CD14-positive monocyte (primary cell): ENCODE data around the gene ANKRD33. TPM values are rescaled to one million over a fixed set of nuclear protein-coding genes. Genes with fewer than 3 reads are reported as not detected.

ENCODE experiments used
- DNase-seq, 3 donors: peaks; one replicate each; pipeline ENCODE4 v3.0.0-alpha.2; 2011 to 2022
- H2AFZ ChIP-seq: 2 replicates; pipeline ENCODE4 v1.6.0; 2012; ENCODE audit warnings: mild to moderate bottlenecking, low read depth, low read length, inconsistent platforms; ENCODE audit not compliant: insufficient read depth, poor library complexity, severe bottlenecking
- H3K27ac ChIP-seq, 2 donors: 1 replicate in 1 of 2; 2 replicates in 1 of 2; pipeline ENCODE4 v1.5.1; 2012 to 2013; ENCODE audit warnings: low read length in 2 of 2, control low read depth in 1 of 2, inconsistent platforms in 1 of 2, low read depth in 1 of 2, mild to moderate bottlenecking in 1 of 2
- H3K27me3 ChIP-seq, 2 donors: one replicate each; pipeline versions ENCODE4 v1.6.0 to v1.6.1; 2011 to 2013; ENCODE audit warnings: low read length in 2 of 2; ENCODE audit not compliant: control insufficient read depth in 2 of 2, insufficient read depth in 2 of 2
- H3K36me3 ChIP-seq, 2 donors: replicated peaks in 1 of 2; 1 replicate in 1 of 2; 2 replicates in 1 of 2; pipeline versions ENCODE4 v1.5.1 to v1.6.1; 2012 to 2013; ENCODE audit warnings: low read length in 2 of 2, control low read depth in 1 of 2, inconsistent platforms in 1 of 2, mild to moderate bottlenecking in 1 of 2; ENCODE audit not compliant: insufficient read depth in 2 of 2, control insufficient read depth in 1 of 2
- H3K4me1 ChIP-seq, 2 donors: 1 replicate in 1 of 2; 2 replicates in 1 of 2; pipeline versions ENCODE4 v1.5.1 to v1.6.1; 2012 to 2013; ENCODE audit warnings: low read length in 2 of 2, control low read depth in 1 of 2, inconsistent platforms in 1 of 2, mild to moderate bottlenecking in 1 of 2, moderate library complexity in 1 of 2; ENCODE audit not compliant: insufficient read depth in 2 of 2, control insufficient read depth in 1 of 2
- H3K4me2 ChIP-seq: replicated peaks from 2 replicates; pipeline ENCODE3; 2012; ENCODE audit warnings: low read length, moderate library complexity, mild to moderate bottlenecking; ENCODE audit not compliant: poor library complexity, severe bottlenecking; ENCODE audit errors: extremely low read depth
- H3K4me3 ChIP-seq, 3 experiments: fragments of 200-600 bp in 1 of 3; sonication (generic) in 1 of 3; replicated peaks in 1 of 3; 1 replicate in 2 of 3; 2 replicates in 1 of 3; pipeline ENCODE4 v1.5.1; 2011 to 2013; ENCODE audit warnings: low read length in 3 of 3, mild to moderate bottlenecking in 3 of 3, control low read depth in 2 of 3, low read depth in 2 of 3, inconsistent platforms in 1 of 3, moderate library complexity in 1 of 3
- H3K79me2 ChIP-seq: 2 replicates; pipeline ENCODE4 v1.6.0; 2012; ENCODE audit warnings: mild to moderate bottlenecking, control low read depth, inconsistent platforms, low read length, moderate library complexity; ENCODE audit not compliant: insufficient read depth
- H3K9ac ChIP-seq: 2 replicates; pipeline ENCODE4 v1.6.0; 2017; ENCODE audit warnings: low read length, mild to moderate bottlenecking; ENCODE audit not compliant: insufficient read depth, poor library complexity, severe bottlenecking
- H3K9me3 ChIP-seq, 2 donors: replicated peaks in 1 of 2; 1 replicate in 1 of 2; 2 replicates in 1 of 2; pipeline versions ENCODE4 v1.5.1 to v1.6.1; 2012 to 2013; ENCODE audit warnings: low read length in 2 of 2, control low read depth in 1 of 2; ENCODE audit not compliant: control insufficient read depth in 1 of 2, insufficient read depth in 1 of 2
- H4K20me1 ChIP-seq: 2 replicates; pipeline ENCODE4 v1.6.0; 2012; ENCODE audit warnings: mild to moderate bottlenecking, low read length, control low read depth, moderate library complexity; ENCODE audit not compliant: insufficient read depth
- H3K27ac Mint-ChIP-seq, 7 donors: one replicate each; pipeline ENCODE4 v1.8.0; 2020; ENCODE audit warnings: mild to moderate bottlenecking in 7 of 7, mixed read lengths in 7 of 7, moderate library complexity in 6 of 7, inconsistent platforms in 2 of 7
- H3K27me3 Mint-ChIP-seq, 3 donors: one replicate each; pipeline ENCODE4 v1.8.0; 2021 to 2022; ENCODE audit warnings: low read depth in 3 of 3, mild to moderate bottlenecking in 3 of 3, mixed read lengths in 3 of 3, moderate library complexity in 3 of 3, inconsistent platforms in 1 of 3
- H3K36me3 Mint-ChIP-seq, 2 donors: one replicate each; pipeline ENCODE4 v1.8.0; 2020; ENCODE audit warnings: mixed read lengths in 2 of 2, inconsistent platforms in 1 of 2, mild to moderate bottlenecking in 1 of 2
- H3K4me1 Mint-ChIP-seq: one replicate; pipeline ENCODE4 v1.8.0; 2020; ENCODE audit warnings: mild to moderate bottlenecking, mixed read lengths
- H3K4me3 Mint-ChIP-seq, 2 donors: one replicate each; pipeline ENCODE4 v1.8.0; 2020; ENCODE audit warnings: mild to moderate bottlenecking in 2 of 2, mixed read lengths in 2 of 2, moderate library complexity in 1 of 2
- H3K9me3 Mint-ChIP-seq, 7 donors: one replicate each; pipeline ENCODE4 v1.8.0; 2020 to 2022; ENCODE audit warnings: mixed read lengths in 7 of 7, mild to moderate bottlenecking in 6 of 7, moderate library complexity in 6 of 7, inconsistent platforms in 2 of 7
- CTCF ChIP-seq: fragments of 200-600 bp; IDR thresholded peaks from one replicate; pipeline ENCODE4 v1.8.0; 2022; ENCODE audit warnings: antibody characterized with exemption, mild to moderate bottlenecking
- WGBS: methylation state at CpG from one replicate; pipeline ENCODE4 v1.1.5; 2013; ENCODE audit warnings: missing lambda C conversion rate; ENCODE audit not compliant: insufficient coverage; 5-methylcytosine and 5-hydroxymethylcytosine counted together
- intact Hi-C, 2 donors: fragments of 100-400 bp; cut with micrococcal nuclease; formaldehyde crosslinking; loops; one replicate each; pipeline versions ENCODE4 v1.15.0 to v1.15.1; 2023
- polyA plus RNA-seq, 3 donors: library from polyadenylated mRNA; depleted of rRNA in 1 of 3; unstranded in 2 of 3; stranded (reverse) in 1 of 3; fragments of 300-500 nt in 2 of 3; fragments of >200 nt in 1 of 3; fragmentation: Illumina TruSeq in 2 of 3; gene quantifications; 1 replicate in 2 of 3; 2 replicates in 1 of 3; pipeline ENCODE4 v1.2.3, GENCODE V29; 2012 to 2021

The ANKRD33 gene
- polyA plus RNA-seq, 3 donors: 0.07 TPM; not detected in 2

GRCh38 chr12:51839310-51839947 is 48.5 kb upstream of the ANKRD33 start:
- H4K20me1 ChIP-seq: no peaks in the 10 kb centered on the region
- Mint-ChIP-seq H3K36me3 (peaks cover 0 to 6% of the 10 kb centered on the region in 2 donors), H3K9me3 (peaks cover 0 to 2% (median 0%) of the 10 kb centered on the region in 7 donors), H3K27ac (peak overlapping the region in 3 of 7 donors; percentile 7 to 56 (median 33)), H3K4me1 (peaks cover 45% of the 10 kb centered on the region), H3K4me3 (peak overlapping the region in 1 of 2 donors; percentile 40), H3K27me3 (peaks cover 10 to 40% (median 37%) of the 10 kb centered on the region in 3 donors)
- no peak overlapping the region for H3K27ac ChIP-seq
- peaks cover 41 to 53% of the 10 kb centered on the region in 2 donors for H3K4me1 ChIP-seq
- H3K4me3 ChIP-seq: no peak overlapping the region
- WGBS: 80% methylated on average over 4 of the region's 5 CpGs
- no peaks in the 10 kb centered on the region for H3K9me3 ChIP-seq
- H3K4me2 ChIP-seq: no peak overlapping the region
- no peak overlapping the region for H2AFZ ChIP-seq
- intact Hi-C loops: no loop called here
- H3K27me3 ChIP-seq: peaks cover 0 to 4% of the 10 kb centered on the region in 2 donors
- no peak overlapping the region for H3K9ac ChIP-seq
- no peaks in the 10 kb centered on the region for H3K36me3 ChIP-seq
- DNase-seq: no peak
- H3K79me2 ChIP-seq: no peaks in the 10 kb centered on the region
- no peak for TF ChIP-seq CTCF

GRCh38 chr12:51840966-51841365 is 46.9 kb upstream of the ANKRD33 start:
- Histone ChIP-seq H3K4me3 (no peak overlapping the region), H4K20me1 (no peaks in the 10 kb centered on the region), H3K4me1 (peaks cover 30 to 45% of the 10 kb centered on the region in 2 donors), H3K9ac (no peak overlapping the region), H3K36me3 (no peaks in the 10 kb centered on the region), H2AFZ (no peak overlapping the region), H3K4me2 (no peak overlapping the region), H3K27ac (no peak overlapping the region), H3K27me3 (peaks cover 1 to 18% of the 10 kb centered on the region in 2 donors), H3K79me2 (no peaks in the 10 kb centered on the region), H3K9me3 (no peaks in the 10 kb centered on the region)
- H3K36me3 Mint-ChIP-seq: peaks cover under 1 to 6% of the 10 kb centered on the region in 2 donors
- 90% methylated on average over 2 of the region's 6 CpGs for WGBS
- intact Hi-C loops: loop anchor here in 1 of 2 donors (1.0 kb wide), 1 partner anchor 10 kb away; no protein-coding TSS in a partner anchor
- peaks cover 43% of the 10 kb centered on the region for H3K4me1 Mint-ChIP-seq
- no peak for DNase-seq
- H3K4me3 Mint-ChIP-seq: no peak overlapping the region
- H3K27ac Mint-ChIP-seq: no peak overlapping the region
- peaks cover 21 to 52% (median 42%) of the 10 kb centered on the region in 3 donors for H3K27me3 Mint-ChIP-seq
- peaks cover 0 to 2% (median 0%) of the 10 kb centered on the region in 7 donors for H3K9me3 Mint-ChIP-seq
- TF ChIP-seq CTCF: no peak
